Ovary (tissue), 9 donors: ENCODE results near the gene NGDN. TPM values are rescaled to one million over a fixed set of nuclear protein-coding genes. Genes with fewer than 3 reads are reported as not detected.
"Not testable (repeated sequence)": the region's sequence is repeated elsewhere in the genome, so short reads cannot be mapped to it uniquely, and the experiment has no call there.

Experiments used
- DNase-seq, 5 donors: peaks; one replicate each; pipeline ENCODE4 v3.0.0-alpha.2; 2019 to 2020
- H3K27ac ChIP-seq, 2 donors: fragments of 200-600 bp; one replicate each; pipeline versions ENCODE4 v1.5.1 to v1.8.0; 2019 to 2022
- H3K27me3 ChIP-seq: fragments of 200-600 bp; one replicate; pipeline ENCODE4 v1.8.0; 2022
- H3K36me3 ChIP-seq: fragments of 200-600 bp; sonication (generic); one replicate; pipeline ENCODE4 v1.5.1; 2019
- H3K4me1 ChIP-seq: one replicate; pipeline ENCODE4 v1.8.1; 2013; ENCODE audit warnings: mild to moderate bottlenecking, moderate library complexity; ENCODE audit not compliant: insufficient read depth
- H3K4me3 ChIP-seq: fragments of 200-600 bp; sonication (generic); one replicate; pipeline ENCODE4 v1.5.1; 2017
- H3K9me3 ChIP-seq, 2 donors: fragments of 200-600 bp in 1 of 2; sonication (generic) in 1 of 2; one replicate each; pipeline versions ENCODE4 v1.5.1 to v1.8.1; 2013 to 2019; ENCODE audit warnings: mild to moderate bottlenecking in 1 of 2, moderate library complexity in 1 of 2
- EP300 ChIP-seq: sonication (generic); formaldehyde crosslinking; IDR thresholded peaks from one replicate; pipeline ENCODE4 v1.6.1; 2017; ENCODE audit warnings: antibody characterized with exemption
- POLR2A ChIP-seq: fragments of 450-650 bp; IDR thresholded peaks from one replicate; pipeline ENCODE4 v1.6.1; 2017; ENCODE audit warnings: antibody characterized with exemption, mild to moderate bottlenecking, moderate library complexity
- WGBS, 3 donors: extraction: QIAGEN DNeasy Blood & Tissue Kit in 1 of 3; methylation state at CpG; one replicate each; pipeline versions ENCODE4 v1.1.5 to v1.1.7; 2013 to 2017; 5-methylcytosine and 5-hydroxymethylcytosine counted together
- intact Hi-C, 4 donors: fragments of 100-400 bp; cut with DNase I; formaldehyde crosslinking; loops; one replicate each; pipeline versions ENCODE4 v1.11.0 to v1.15.1; 2022 to 2023
- polyA plus RNA-seq, 2 donors: library from polyadenylated mRNA; stranded (reverse); fragments of 200-250 nt in 1 of 2; fragments of 350-450 nt in 1 of 2; fragmentation: Illumina TruSeq in 1 of 2; extraction: RNeasy Lipid Tissue Mini Kit (QIAGEN cat#74804) in 1 of 2; gene quantifications; one replicate each; pipeline ENCODE4 v1.2.3, GENCODE V29; 2013 to 2014
- total RNA-seq, 7 donors: library from RNA; depleted of rRNA in 2 of 7; stranded (reverse); fragments of >200 nt in 2 of 7; fragmentation: NEBNext Ultra II Directional in 3 of 7; extraction: Animal tissue kit (Norgen Biotek cat#: 25700) in 3 of 7; gene quantifications; one replicate each; pipeline versions ENCODE4 v1.1.0 to v1.2.4, GENCODE V29; 2016 to 2023
- TF ChIP-seq, protein P1 (sequence below), 3 donors: fragments of 450-650 bp in 2 of 3; fragments of 200-600 bp in 1 of 3; IDR thresholded peaks; one replicate each; pipeline versions ENCODE4 v1.5.1 to v1.8.0; 2016 to 2022; ENCODE audit warnings: antibody characterized with exemption in 3 of 3, mild to moderate bottlenecking in 1 of 3
- donor health status: DM: no; HTN: no; CAD: no; lungs with moderate emphysema.
- donor health status: DM: no; HTN: no; CAD: no.
- donor health status: Bipolar disorder and iron deficiency.
- donor health status: DM: yes; HTN: yes; CAD: no.
- donor health status: DM: no; HTN: no; CAD: no.
- donor health status: DM: yes; HTN: yes; CAD: no.

The NGDN gene
- total and polyA plus RNA-seq, 9 donors: 32.9 to 57.5 (median 39.4) TPM

DNA sequence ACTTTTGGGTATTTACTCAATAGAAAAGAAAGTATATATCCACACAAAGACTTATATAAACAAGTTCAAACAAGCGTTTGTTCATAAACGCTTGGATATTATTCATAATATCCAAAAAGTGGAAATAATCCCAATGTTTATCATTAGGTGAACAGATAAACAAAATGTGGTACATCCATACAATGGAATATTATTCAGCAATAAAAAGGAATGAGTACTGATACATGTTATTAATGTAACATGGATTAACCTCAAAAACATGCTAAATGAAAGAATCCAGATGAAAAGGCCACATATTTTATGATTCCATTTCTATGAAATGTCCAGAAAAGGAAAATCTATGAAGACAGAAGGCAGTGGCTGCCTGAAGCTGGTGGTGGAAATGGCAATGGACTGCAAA, 17.3 kb upstream of the NGDN start:
- WGBS, 3 donors: 90 to 93% (median 93%) methylated on average over 2 of the region's 2 CpGs
- no peaks in the 10 kb centered on the region for H3K27me3 ChIP-seq
- TF ChIP-seq POLR2A: no peak
- TF ChIP-seq, protein P1, sequence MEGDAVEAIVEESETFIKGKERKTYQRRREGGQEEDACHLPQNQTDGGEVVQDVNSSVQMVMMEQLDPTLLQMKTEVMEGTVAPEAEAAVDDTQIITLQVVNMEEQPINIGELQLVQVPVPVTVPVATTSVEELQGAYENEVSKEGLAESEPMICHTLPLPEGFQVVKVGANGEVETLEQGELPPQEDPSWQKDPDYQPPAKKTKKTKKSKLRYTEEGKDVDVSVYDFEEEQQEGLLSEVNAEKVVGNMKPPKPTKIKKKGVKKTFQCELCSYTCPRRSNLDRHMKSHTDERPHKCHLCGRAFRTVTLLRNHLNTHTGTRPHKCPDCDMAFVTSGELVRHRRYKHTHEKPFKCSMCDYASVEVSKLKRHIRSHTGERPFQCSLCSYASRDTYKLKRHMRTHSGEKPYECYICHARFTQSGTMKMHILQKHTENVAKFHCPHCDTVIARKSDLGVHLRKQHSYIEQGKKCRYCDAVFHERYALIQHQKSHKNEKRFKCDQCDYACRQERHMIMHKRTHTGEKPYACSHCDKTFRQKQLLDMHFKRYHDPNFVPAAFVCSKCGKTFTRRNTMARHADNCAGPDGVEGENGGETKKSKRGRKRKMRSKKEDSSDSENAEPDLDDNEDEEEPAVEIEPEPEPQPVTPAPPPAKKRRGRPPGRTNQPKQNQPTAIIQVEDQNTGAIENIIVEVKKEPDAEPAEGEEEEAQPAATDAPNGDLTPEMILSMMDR (IDR thresholded peaks at IDR 0.05): no peak
- TF ChIP-seq EP300: no peak
- DNase-seq: no peak
- H3K4me3 ChIP-seq: no peak overlapping the region
- H3K36me3 ChIP-seq: no peaks in the 10 kb centered on the region
- no peaks in the 10 kb centered on the region for H3K9me3 ChIP-seq
- H3K4me1 ChIP-seq: no peaks in the 10 kb centered on the region
- intact Hi-C loops: no loop called here
- no peak overlapping the region for H3K27ac ChIP-seq

- intact Hi-C loops: no loop called here
- no peak for DNase-seq
- no peaks in the 10 kb centered on the region for H3K27me3 ChIP-seq
- no peaks in the 10 kb centered on the region for H3K9me3 ChIP-seq
- no peak overlapping the region for H3K27ac ChIP-seq
- no peaks in the 10 kb centered on the region for H3K36me3 ChIP-seq
- 9 to 24% (median 19%) methylated on average over 1 of the region's 1 CpG for WGBS, 3 donors
- no peak overlapping the region for H3K4me3 ChIP-seq
- no peak for TF ChIP-seq EP300
- TF ChIP-seq POLR2A: no peak
- TF ChIP-seq, protein P1 (IDR thresholded peaks at IDR 0.05): no peak
- no peaks in the 10 kb centered on the region for H3K4me1 ChIP-seq
Measured at GRCh38 chr14:23454445-23454856, 15.1 kb upstream of the NGDN start.

GRCh38 chr14:23456883-23457586, 12.5 kb upstream of the NGDN start:
- H3K27ac ChIP-seq, H3K4me1 ChIP-seq, H3K9me3 ChIP-seq, H3K27me3 ChIP-seq, H3K4me3 ChIP-seq, intact Hi-C loops, H3K36me3 ChIP-seq, DNase-seq: not testable (repeated sequence)
- 82 to 87% (median 86%) methylated on average over 11 of the region's 11 CpGs for WGBS, 3 donors

- no peaks in the 10 kb centered on the region for H3K9me3 ChIP-seq
- no peaks in the 10 kb centered on the region for H3K4me1 ChIP-seq
- no peaks in the 10 kb centered on the region for H3K27me3 ChIP-seq
- intact Hi-C loops: no loop called here
- H3K36me3 ChIP-seq: no peaks in the 10 kb centered on the region
- DNase-seq: no peak
- H3K27ac ChIP-seq: no peak overlapping the region
- TF ChIP-seq POLR2A (no peak), EP300 (no peak)
- TF ChIP-seq, protein P1 (IDR thresholded peaks at IDR 0.05): no peak
- no peak overlapping the region for H3K4me3 ChIP-seq
- 65 to 72% (median 68%) methylated on average over 5 of the region's 5 CpGs for WGBS, 3 donors
Measured at GRCh38 chr14:23457587-23458445, 11.7 kb upstream of the NGDN start.

DNA sequence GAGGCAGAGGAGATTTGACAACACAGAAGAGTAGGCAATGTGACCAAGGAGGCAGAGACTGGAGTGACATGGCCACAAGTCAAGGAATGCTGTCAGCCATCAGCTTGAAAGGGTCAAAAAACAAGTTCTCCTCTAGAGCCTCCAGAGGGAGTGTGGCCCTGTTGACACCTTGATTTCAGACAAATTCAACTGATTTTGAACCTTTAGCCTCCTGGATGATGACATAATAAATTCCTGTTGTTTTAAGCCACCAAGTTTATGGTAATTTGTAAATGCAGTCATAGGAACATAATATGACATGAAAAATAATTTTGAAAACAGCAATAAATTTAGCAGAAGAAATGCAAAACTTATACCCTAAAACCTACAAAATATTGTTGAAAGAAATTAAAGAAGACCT, 8.5 kb upstream of the NGDN start:
- no peaks in the 10 kb centered on the region for H3K36me3 ChIP-seq
- no peaks in the 10 kb centered on the region for H3K4me1 ChIP-seq
- no peak overlapping the region for H3K27ac ChIP-seq
- no peaks in the 10 kb centered on the region for H3K9me3 ChIP-seq
- TF ChIP-seq, protein P1 (IDR thresholded peaks at IDR 0.05): no peak
- TF ChIP-seq POLR2A (no peak), EP300 (no peak)
- no peak for DNase-seq
- intact Hi-C loops: loop anchor here in 3 of 4 donors (10.0 kb wide), 2 partner anchors 136 to 196 kb away; partner anchors contain the start of gene PABPN1 (in 3 of the 3)
- no peaks in the 10 kb centered on the region for H3K27me3 ChIP-seq
- no peak overlapping the region for H3K4me3 ChIP-seq
